GM18502 (cell line): ENCODE measurements around the gene DNAH8.
"Not testable (repeated sequence)": the region's sequence is repeated elsewhere in the genome, so short reads cannot be mapped to it uniquely, and the experiment has no call there.

Source experiments
- ATAC-seq: cut with Tn5 transposase; IDR thresholded peaks from one replicate; pipeline ENCODE4 v1.9.1; 2021; ENCODE audit warnings: mild to moderate bottlenecking; ENCODE audit not compliant: unreplicated experiment, poor library complexity

The DNAH8 gene

DNA sequence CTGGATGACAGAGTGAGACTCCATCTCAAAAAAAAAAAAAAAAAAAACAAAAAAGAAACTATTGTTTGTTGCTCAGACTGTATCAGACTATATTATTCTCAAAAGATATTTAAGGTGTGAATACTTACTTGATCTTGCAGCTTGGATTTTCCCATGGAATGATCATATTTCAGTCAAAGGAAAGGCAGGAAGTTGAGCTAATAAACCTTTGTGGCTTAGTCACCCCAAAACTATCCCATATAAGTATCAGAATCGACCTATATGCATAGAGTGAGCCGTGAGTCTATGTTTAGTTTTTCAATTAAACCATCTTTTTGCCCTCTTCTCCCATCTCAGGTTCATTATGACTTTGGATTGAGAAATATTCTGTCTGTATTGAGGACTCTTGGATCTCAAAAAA is 152.6 kb downstream of the DNAH8 start:
- ATAC-seq, result no peak

- ATAC-seq, result no peak
Measured at GRCh38 chr6:38871741-38872568, 156.8 kb downstream of the DNAH8 start.

GRCh38 chr6:38873001-38873400 is 157.9 kb downstream of the DNAH8 start:
- ATAC-seq, result no peak

GRCh38 chr6:38873816-38874215 is 158.7 kb downstream of the DNAH8 start:
- ATAC-seq, result not testable (repeated sequence)

DNA sequence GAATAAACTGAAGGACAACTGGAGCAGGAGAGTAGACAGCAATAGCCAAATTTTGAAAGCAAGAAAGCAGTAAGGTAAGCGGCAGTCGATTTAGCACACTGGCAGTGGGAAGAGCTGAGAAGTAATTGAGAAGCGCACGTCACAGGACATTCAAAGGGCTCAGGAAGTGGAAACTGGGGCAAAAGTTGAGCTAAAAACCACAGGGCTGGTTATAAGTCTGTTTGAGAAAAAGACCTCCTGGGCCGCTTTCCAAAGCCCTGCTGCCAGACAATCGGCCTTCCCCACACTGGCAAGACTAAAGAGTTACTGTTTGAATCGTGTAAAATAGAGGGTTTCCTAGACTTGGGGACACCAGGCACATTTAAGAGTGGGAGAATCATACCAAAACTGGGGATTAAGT is 161.4 kb downstream of the DNAH8 start:
- no peak for ATAC-seq

DNA sequence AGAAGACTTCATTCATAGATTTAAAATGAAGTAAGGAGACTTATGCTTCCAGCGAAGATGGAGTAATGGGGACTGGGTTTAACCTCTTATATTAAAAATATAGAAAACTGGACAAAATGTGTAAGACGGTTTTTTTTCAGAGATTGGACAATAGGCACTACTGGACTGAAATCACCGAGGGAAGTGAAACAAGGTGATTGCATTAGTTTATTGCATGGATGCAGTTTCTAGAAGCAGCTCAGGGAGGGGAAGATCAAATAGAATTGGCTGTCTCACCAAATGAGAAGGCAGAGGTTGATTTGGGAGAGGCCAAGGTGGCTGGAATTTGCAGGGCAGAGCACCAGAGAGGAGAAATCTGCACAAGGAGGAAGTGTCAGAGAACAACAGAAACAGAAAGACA is 162.6 kb downstream of the DNAH8 start:
- ATAC-seq, result no peak

DNA sequence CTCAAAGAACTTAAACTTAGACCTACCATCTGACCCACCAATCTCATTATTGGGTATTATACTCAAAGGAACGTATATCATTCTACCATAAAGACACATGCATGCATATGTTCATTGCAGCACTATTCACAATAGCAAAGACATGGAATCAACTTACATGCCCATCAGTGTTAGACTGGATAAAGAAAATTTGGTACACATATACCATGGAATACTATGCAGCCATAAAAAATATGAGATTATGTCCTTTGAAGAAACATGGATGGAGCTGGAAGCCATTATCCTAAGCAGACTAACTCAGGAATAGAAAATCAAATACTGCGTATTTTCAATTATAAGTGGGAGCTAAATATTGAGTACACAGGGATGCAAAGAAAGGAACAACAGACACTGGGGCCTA is 167.0 kb downstream of the DNAH8 start:
- no peak for ATAC-seq

DNA sequence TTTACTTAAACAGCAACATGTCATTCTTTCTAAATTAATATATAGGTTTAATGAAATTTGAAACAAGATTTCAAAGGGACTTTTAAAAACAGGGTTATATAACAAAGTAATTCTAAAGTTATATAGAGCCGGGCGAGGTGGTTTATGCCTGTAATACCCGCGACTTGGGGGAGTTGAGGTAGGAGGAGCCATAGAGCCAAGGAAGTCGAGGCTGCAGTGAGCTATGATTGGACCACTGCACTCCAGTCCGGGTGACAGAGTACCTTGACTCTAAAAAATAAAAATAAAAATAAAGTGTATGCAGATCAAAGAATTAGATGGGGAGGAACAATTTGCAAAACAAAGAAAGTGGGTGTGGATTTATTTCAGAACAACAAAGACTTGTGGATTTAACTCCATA is 182.4 kb downstream of the DNAH8 start:
- ATAC-seq, result no peak

DNA sequence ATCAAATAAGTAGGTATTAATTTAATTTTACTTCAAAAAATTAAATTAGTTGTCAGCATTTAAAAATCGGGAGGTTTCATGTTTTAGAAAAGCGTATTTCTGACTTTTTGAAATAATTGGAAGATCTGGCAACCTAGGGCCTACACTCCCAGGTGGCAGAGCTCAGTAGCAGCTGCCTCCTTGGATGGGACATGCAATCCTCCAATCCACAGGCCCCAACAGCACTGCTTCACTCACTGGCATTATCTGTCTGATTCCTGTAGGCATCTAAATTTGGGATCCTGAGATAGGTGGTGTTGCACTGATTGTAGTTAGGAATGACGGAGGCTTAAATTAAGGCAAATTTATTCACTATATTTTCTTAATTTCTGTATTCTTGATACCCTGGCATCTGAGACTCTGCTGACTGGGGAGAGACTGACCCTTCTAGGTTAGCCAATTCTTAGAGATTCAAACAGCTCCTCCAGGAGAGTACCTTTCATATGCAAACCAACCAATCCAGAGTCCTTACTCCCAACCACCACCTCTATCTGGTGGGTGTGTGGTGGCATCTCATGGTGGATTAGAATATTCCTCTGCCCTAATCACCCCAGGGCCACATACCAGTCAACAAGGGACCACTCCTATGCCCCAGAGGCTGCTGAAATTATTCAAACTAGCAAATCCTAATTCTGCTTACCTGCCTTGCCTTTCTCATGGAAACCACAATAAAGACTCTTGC is 186.9 kb downstream of the DNAH8 start:
- no peak for ATAC-seq

- ATAC-seq, result no peak
Measured at GRCh38 chr6:38906582-38906981, 191.5 kb downstream of the DNAH8 start.

GRCh38 chr6:38907264-38907663 is 192.2 kb downstream of the DNAH8 start:
- no peak for ATAC-seq

GRCh38 chr6:38909015-38909730 is 194.1 kb downstream of the DNAH8 start:
- ATAC-seq, result no peak

DNA sequence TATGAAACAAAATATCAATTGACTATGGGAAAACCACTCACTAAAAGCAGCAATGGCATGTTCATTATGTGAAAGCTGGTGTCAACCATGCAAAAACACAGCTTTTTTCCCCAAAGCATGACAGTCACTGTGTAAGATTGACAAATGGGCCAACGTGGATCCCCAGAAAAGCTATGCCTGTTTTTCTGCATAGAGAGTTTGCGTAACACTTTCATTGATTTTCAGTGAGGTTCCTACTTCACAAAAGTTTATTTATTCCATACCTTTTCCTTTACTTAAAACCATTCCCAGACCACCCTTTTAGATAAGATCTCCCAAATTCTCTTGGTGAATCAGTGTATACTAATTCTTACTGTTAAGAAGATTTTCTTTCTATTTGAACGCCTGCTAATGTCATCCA is 195.1 kb downstream of the DNAH8 start:
- no peak for ATAC-seq

DNA sequence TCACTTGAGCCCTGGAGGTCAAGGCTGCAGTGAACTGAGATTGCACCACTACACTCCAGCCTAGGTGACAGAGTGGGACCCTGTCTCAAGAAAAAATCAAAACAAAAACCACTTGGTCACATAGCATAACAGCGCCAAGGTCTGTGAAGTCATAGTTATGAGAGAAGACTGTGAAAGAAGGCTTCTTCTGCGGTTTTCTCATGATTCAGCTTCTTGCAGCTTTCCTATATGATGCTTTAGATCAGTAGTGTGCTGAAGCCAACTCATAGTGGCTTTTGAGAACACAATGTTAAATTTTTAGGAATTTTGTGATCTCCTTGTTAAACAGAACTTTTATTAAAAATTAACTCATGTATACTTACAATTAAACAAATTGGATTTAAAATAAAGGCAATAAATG is 197.3 kb downstream of the DNAH8 start:
- ATAC-seq, result no peak

DNA sequence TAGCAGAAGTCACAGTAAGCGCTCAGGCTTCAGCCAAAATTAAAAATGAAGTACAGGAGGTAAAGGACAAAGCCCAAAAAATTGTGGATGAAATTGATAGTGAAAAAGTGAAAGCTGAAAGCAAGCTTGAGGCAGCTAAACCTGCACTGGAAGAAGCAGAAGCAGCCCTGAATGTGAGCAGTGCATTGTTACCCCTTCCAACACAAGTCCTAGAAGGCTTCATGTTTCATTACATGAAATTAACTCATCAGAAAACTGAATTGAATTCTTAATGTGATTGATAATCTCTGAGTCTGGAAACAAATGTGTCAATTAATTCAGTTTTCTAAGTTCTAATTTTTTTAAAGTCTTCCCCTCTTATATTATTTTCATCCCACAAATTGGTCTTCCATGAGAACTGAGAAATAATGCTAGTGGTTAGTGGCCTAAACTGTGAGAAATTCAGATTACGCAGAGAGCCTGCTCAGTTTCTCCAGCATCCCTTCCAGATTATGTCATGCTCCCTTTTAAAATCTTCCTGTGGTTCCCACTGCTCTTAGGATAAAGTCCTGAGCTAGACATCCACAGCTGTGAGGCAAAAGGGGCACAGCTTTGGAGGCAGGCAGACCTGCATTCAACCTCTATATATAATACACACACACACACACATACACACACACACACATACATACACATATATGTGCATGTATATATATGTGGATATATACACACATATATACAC is 200.3 kb downstream of the DNAH8 start:
- ATAC-seq, result no peak

DNA sequence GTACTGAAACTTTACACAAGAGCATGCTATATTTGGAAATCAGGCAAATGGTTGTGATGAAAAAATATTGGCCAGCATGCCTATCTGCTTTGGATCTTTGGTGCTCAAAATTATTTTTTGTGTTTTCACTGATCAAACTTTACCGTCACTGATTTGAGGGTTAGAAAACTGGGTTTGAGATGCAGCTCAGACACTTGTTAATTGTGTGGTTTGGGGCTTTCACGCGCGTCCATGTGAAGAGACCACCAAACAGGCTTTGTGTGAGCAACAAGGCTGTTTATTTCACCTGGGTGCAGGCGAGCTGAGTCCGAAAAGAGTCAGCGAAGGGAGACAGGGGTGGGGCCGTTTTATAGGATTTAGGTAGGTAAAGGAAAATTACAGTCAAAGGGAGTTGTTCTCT is 206.4 kb downstream of the DNAH8 start:
- ATAC-seq, result not testable (repeated sequence)

GRCh38 chr6:38924791-38925509 is 209.8 kb downstream of the DNAH8 start:
- no peak for ATAC-seq

- ATAC-seq, result no peak
Measured at GRCh38 chr6:38929560-38929959, 214.4 kb downstream of the DNAH8 start.

DNA sequence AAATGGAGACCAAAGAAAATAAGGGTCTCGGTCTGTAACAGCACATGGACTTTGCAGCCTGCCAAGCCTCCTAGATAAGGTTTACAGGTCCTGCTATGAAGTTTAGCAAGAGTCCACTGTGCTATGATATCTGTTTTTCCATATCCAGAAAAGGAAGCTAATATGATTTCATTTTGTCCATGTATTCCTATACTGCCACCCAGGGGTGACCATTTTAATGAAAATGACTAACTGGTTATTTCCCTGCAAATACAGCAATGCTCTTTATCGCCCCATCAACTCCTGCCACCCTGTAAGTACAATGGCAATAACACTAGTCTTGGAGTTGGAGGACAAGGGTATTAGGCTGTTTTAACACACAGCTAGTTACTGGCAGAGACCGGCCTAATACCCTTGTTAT is 218.3 kb downstream of the DNAH8 start:
- no peak for ATAC-seq

DNA sequence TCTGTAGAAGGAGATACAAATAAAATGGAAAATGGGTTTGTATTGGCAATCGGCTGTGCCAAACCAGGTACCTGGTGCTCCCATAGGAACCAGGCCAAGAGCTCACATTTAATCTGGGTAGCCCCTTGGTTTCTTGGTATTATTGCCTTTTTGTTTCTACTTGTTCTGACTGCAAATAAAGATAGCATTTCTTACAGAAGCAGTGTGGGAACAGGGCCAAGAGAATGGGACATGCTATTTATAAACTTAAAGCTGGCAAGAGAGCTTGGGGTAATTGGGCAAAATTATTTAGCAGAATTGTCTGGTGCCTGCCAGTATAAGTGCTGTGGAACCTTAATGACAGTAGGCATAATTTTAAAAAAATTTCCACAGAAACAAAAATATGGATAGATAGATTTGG is 219.9 kb downstream of the DNAH8 start:
- no peak for ATAC-seq
